Lower leg skin (tissue), 4 donors: ENCODE data around the gene G6PC1. TPM values are rescaled to one million over a fixed set of nuclear protein-coding genes. Genes with fewer than 3 reads are reported as not detected.

ENCODE experiments used
- DNase-seq, 2 donors: peaks; one replicate each; pipeline ENCODE4 v3.0.0-alpha.2; 2019; ENCODE audit warnings: low spot score in 2 of 2
- H3K4me3 ChIP-seq: fragments of 200-600 bp; sonication (generic); 2 replicates; pipeline ENCODE4 v1.5.1; 2017; ENCODE audit warnings: mild to moderate bottlenecking, low read depth; ENCODE audit not compliant: poor library complexity, severe bottlenecking
- POLR2A ChIP-seq, 2 donors: fragments of 450-650 bp; IDR thresholded peaks; one replicate each; pipeline ENCODE4 v1.6.1; 2016 to 2017; ENCODE audit warnings: antibody characterized with exemption in 2 of 2, mild to moderate bottlenecking in 1 of 2, moderate library complexity in 1 of 2
- WGBS, 2 donors: methylation state at CpG; one replicate each; pipeline ENCODE4 v1.1.5; 2018; 5-methylcytosine and 5-hydroxymethylcytosine counted together
- intact Hi-C: fragments of 100-400 bp; cut with DNase I; formaldehyde crosslinking; loops from one replicate; pipeline ENCODE4 v1.15.0; 2023; ENCODE audit warnings: low total_unique reads
- total RNA-seq, 4 donors: library from RNA; depleted of rRNA; stranded (reverse); fragments of >200 nt; gene quantifications; one replicate each; pipeline ENCODE4 v1.1.0, GENCODE V29; 2016
- TF ChIP-seq, protein P1 (sequence below), 3 donors: fragments of 450-650 bp; IDR thresholded peaks; one replicate each; pipeline ENCODE4 v1.5.1; 2016; ENCODE audit warnings: antibody characterized with exemption in 3 of 3, mild to moderate bottlenecking in 3 of 3, moderate library complexity in 2 of 3

Gene G6PC1
- total RNA-seq, 4 donors from 2014 or later = not detected

- intact Hi-C loops = no loop called here
- DNase-seq = no peak
- no peak for TF ChIP-seq POLR2A (IDR thresholded peaks at IDR 0.05)
- TF ChIP-seq, protein P1, sequence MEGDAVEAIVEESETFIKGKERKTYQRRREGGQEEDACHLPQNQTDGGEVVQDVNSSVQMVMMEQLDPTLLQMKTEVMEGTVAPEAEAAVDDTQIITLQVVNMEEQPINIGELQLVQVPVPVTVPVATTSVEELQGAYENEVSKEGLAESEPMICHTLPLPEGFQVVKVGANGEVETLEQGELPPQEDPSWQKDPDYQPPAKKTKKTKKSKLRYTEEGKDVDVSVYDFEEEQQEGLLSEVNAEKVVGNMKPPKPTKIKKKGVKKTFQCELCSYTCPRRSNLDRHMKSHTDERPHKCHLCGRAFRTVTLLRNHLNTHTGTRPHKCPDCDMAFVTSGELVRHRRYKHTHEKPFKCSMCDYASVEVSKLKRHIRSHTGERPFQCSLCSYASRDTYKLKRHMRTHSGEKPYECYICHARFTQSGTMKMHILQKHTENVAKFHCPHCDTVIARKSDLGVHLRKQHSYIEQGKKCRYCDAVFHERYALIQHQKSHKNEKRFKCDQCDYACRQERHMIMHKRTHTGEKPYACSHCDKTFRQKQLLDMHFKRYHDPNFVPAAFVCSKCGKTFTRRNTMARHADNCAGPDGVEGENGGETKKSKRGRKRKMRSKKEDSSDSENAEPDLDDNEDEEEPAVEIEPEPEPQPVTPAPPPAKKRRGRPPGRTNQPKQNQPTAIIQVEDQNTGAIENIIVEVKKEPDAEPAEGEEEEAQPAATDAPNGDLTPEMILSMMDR (IDR thresholded peaks at IDR 0.05) = no peak
- H3K4me3 ChIP-seq = no peak overlapping the region
- WGBS, 2 donors = 43 to 55% methylated on average over 5 of the region's 5 CpGs
Observed at GRCh38 chr17:42924891-42925290, 24.3 kb downstream of the G6PC1 start.

DNA sequence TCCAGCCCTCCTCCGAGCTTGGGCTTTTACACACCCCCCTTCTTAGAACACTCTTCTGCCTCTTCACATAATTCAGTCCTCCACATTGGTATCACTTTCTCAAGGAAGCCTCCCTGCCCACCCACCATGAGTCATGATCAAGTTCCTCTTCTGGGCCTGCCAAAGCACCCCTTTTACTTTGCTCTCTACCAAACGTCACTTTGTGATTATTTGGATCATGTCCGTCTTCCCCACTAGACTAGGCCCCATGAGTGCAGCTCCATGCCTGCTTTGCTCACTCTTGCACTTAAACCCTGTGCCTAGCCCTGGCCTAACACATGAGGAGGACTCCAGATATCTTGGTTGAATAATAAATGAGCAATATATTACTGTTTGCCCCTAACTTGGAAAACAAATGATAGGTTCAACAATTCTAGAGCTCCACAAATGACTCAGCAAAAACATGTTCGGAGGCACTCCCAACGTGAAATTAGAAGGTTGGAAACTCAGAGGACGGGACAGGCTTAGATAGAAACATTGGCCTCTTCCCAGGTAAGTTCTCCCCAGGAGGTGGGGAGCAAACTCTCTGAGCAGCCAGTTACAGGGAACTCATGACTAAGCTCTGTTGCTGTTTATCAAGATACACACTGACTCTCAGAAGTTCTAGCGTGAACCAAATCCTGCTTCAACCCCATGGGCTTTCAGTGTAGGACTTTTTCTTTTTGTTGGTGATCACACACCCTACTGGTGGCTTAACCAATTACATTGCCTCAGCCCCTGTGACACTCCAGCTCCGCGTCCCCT lies 28.3 kb downstream of the G6PC1 start:
- no peak overlapping the region for H3K4me3 ChIP-seq
- 34 to 36% methylated on average over 9 of the region's 9 CpGs for WGBS, 2 donors
- TF ChIP-seq, protein P1 (IDR thresholded peaks at IDR 0.05) = peak in 1 of 3 donors; percentile 52
- TF ChIP-seq POLR2A (IDR thresholded peaks at IDR 0.05) = no peak
- peak in 1 of 2 donors; percentile 53 for DNase-seq
- intact Hi-C loops = no loop called here

- intact Hi-C loops = no loop called here
- no peak for DNase-seq
- WGBS, 2 donors = 89 to 97% methylated on average over 1 of the region's 1 CpG
- TF ChIP-seq, protein P1 (IDR thresholded peaks at IDR 0.05) = no peak
- no peak for TF ChIP-seq POLR2A (IDR thresholded peaks at IDR 0.05)
- no peak overlapping the region for H3K4me3 ChIP-seq
Observed at GRCh38 chr17:42929497-42929844, 28.9 kb downstream of the G6PC1 start.

DNA sequence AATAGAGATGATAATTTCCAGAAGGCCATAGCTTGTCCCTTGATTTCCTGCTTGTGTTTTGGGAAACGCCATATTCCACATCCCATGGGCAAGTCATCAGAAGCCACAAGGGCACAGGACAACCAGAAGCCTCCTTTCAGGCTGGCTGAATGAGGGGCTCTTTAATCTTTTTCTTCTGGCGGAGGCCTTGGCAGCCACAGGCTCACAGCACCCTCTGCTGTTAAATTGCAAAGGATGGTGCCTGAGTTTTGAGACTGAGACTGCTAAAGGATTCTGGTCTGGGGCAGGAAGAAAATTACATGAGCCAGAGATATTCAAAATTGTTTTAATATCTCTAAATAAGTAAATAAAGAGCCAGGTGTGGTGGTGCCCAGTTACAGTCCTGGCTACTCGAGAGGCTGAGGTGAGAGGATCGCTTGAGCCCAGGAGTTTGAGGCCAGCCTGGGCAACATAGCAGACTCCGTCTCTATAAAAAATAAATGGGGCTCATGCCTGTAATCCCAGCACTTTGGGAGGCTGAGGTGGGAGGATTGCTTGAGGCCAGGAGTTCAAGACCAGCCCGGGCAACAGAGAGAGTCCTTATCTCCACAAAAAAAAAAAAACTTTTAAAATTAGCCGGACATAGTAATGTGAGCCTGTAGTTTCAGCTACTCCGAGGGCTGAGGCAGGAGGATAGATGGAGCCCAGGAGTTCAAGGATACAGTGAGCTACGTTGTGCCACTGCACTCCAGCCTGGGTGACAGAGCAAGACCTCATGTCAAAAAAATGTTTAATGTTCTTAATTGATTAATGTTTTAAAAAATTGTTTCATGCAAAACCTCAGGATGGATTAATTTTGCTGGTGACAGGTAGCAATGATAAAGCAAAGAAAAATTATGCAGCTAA lies 37.4 kb downstream of the G6PC1 start:
- no peak for TF ChIP-seq POLR2A (IDR thresholded peaks at IDR 0.05)
- TF ChIP-seq, protein P1 (IDR thresholded peaks at IDR 0.05) = no peak
- DNase-seq = no peak
- intact Hi-C loops = loop anchor here (10.0 kb wide), 1 partner anchor 93 kb away; the partner anchor contains the start of gene AOC2
- 47 to 50% methylated on average over 9 of the region's 9 CpGs for WGBS, 2 donors
- no peak overlapping the region for H3K4me3 ChIP-seq

DNA sequence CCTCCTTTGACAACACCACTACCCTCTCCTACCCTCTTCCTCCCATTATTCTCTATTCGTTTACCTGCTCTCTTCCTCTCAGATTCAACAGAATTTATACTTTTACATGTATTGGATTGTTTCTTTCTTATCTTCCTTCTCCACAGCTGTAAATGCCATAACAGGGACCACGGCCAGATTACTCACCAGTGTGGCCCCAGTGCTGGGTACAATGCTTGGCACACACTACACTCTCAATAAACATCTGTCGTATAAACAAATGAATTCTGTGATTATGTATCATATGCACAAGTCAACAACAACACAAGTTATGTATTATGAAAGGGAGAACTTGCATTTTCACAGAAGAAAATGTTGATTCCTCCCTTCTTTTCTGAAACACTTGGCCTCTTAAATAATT lies 43.6 kb downstream of the G6PC1 start:
- 47% methylated on average over 3 of the region's 3 CpGs for WGBS, 2 donors
- no peak overlapping the region for H3K4me3 ChIP-seq
- TF ChIP-seq, protein P1 (IDR thresholded peaks at IDR 0.05) = no peak
- no peak for TF ChIP-seq POLR2A (IDR thresholded peaks at IDR 0.05)
- intact Hi-C loops = no loop called here
- no peak for DNase-seq
